ENCODE data around the gene BMERB1.

BMERB1 gene

GRCh38 chr16:15636392-15636873 lies 202.0 kb downstream of the BMERB1 start:
- no peak for DNase-seq (ENCODE audit: extremely low read depth, low read depth)
- no peak for TF ChIP-seq CTCF (IDR thresholded peaks at IDR 0.05; ENCODE audit: low read depth, low read length)
